Measurements from ENCODE around the gene CDH4.

CDH4 gene

GRCh38 chr20:61285152-61285645 is 33.1 kb downstream of the CDH4 start:
- DNase-seq: no peak

- no peak for DNase-seq
These were observed 33.6 kb downstream of the CDH4 start for GRCh38 chr20:61285691-61286090.

GRCh38 chr20:61287583-61288275 is 35.7 kb downstream of the CDH4 start:
- DNase-seq: no peak

GRCh38 chr20:61288331-61288784 is 36.3 kb downstream of the CDH4 start:
- DNase-seq: no peak

- no peak for DNase-seq
These were observed 37.1 kb downstream of the CDH4 start for GRCh38 chr20:61289166-61289565.

- DNase-seq: no peak
These were observed 38.7 kb downstream of the CDH4 start for GRCh38 chr20:61290721-61291120.

GRCh38 chr20:61291166-61291829 is 39.2 kb downstream of the CDH4 start:
- DNase-seq: no peak

- DNase-seq: no peak
These were observed 40.3 kb downstream of the CDH4 start for GRCh38 chr20:61292391-61292790.

GRCh38 chr20:61292821-61293612 is 41.0 kb downstream of the CDH4 start:
- no peak for DNase-seq

GRCh38 chr20:61293951-61294350 is 41.9 kb downstream of the CDH4 start:
- no peak for DNase-seq

GRCh38 chr20:61295249-61295648 is 43.2 kb downstream of the CDH4 start:
- no peak for DNase-seq

GRCh38 chr20:61295682-61296628 is 43.9 kb downstream of the CDH4 start:
- DNase-seq: no peak

GRCh38 chr20:61296629-61297019 is 44.6 kb downstream of the CDH4 start:
- DNase-seq: no peak

- no peak for DNase-seq
These were observed 45.4 kb downstream of the CDH4 start for GRCh38 chr20:61297491-61297890.

GRCh38 chr20:61297986-61298385 is 45.9 kb downstream of the CDH4 start:
- no peak for DNase-seq

- no peak for DNase-seq
These were observed 46.6 kb downstream of the CDH4 start for GRCh38 chr20:61298661-61299060.

- DNase-seq: no peak
These were observed 47.0 kb downstream of the CDH4 start for GRCh38 chr20:61299104-61299503.

- DNase-seq: no peak
These were observed 47.6 kb downstream of the CDH4 start for GRCh38 chr20:61299618-61300017.

- no peak for DNase-seq
These were observed 48.2 kb downstream of the CDH4 start for GRCh38 chr20:61300293-61300692.

- DNase-seq: no peak
These were observed 48.6 kb downstream of the CDH4 start for GRCh38 chr20:61300709-61301108.

- DNase-seq: no peak
These were observed 49.9 kb downstream of the CDH4 start for GRCh38 chr20:61301711-61302525.

- no peak for DNase-seq
These were observed 51.2 kb downstream of the CDH4 start for GRCh38 chr20:61303217-61303616.
